Stimulated activated naive B cell treated with anti-CD40 and anti-IgM and Interleukin-4, amounts not matched to agents 10 μg/mL and 1 μg/mL and 100 μg/mL, for 72 hours (primary cell): ENCODE measurements around the gene SKIC3.

ENCODE experiments used
- ATAC-seq, 2 donors: fragments of 150-1000 bp; cut with Tn5 transposase; replicated peaks; 2 replicates each; pipeline ENCODE4 v1.10.0; 2021; ENCODE audit warnings: moderate library complexity in 1 of 2
- DNase-seq: peaks from one replicate; pipeline ENCODE4 v3.0.0; 2021
- H3K27ac Mint-ChIP-seq: one replicate; pipeline ENCODE4 v1.8.0; 2022; ENCODE audit warnings: mild to moderate bottlenecking, mixed read lengths
- H3K27me3 Mint-ChIP-seq, 2 donors: one replicate each; pipeline ENCODE4 v1.8.0; 2022; ENCODE audit warnings: mixed read lengths in 2 of 2
- H3K36me3 Mint-ChIP-seq, 2 donors: one replicate each; pipeline ENCODE4 v1.8.0; 2022; ENCODE audit warnings: mixed read lengths in 2 of 2, mild to moderate bottlenecking in 1 of 2
- H3K4me1 Mint-ChIP-seq, 2 donors: one replicate each; pipeline ENCODE4 v1.8.0; 2022; ENCODE audit warnings: mixed read lengths in 2 of 2, mild to moderate bottlenecking in 1 of 2
- H3K4me3 Mint-ChIP-seq, 2 donors: one replicate each; pipeline ENCODE4 v1.8.0; 2022; ENCODE audit warnings: mild to moderate bottlenecking in 2 of 2, mixed read lengths in 2 of 2, moderate library complexity in 1 of 2
- H3K9me3 Mint-ChIP-seq, 2 donors: one replicate each; pipeline ENCODE4 v1.8.0; 2022; ENCODE audit warnings: mixed read lengths in 2 of 2, mild to moderate bottlenecking in 1 of 2

The SKIC3 gene

GRCh38 chr5:95555553-95555952 lies 776 bp upstream of the SKIC3 start:
- no peaks in the 10 kb centered on the region for H3K27me3 Mint-ChIP-seq
- H3K4me3 Mint-ChIP-seq = peak overlapping the region; percentile 91 to 96
- ATAC-seq = no peak
- peak overlapping the region; percentile 97 for H3K27ac Mint-ChIP-seq
- no peaks in the 10 kb centered on the region for H3K9me3 Mint-ChIP-seq
- DNase-seq = no peak
- peaks cover 13 to 29% of the 10 kb centered on the region in 2 donors for H3K4me1 Mint-ChIP-seq
- peaks cover 6 to 8% of the 10 kb centered on the region in 2 donors for H3K36me3 Mint-ChIP-seq

- peaks cover 13 to 36% of the 10 kb centered on the region in 2 donors for H3K4me1 Mint-ChIP-seq
- no peaks in the 10 kb centered on the region for H3K27me3 Mint-ChIP-seq
- DNase-seq = no peak
- H3K4me3 Mint-ChIP-seq = peak overlapping the region; percentile 91 to 96
- H3K36me3 Mint-ChIP-seq = peaks cover 12 to 14% of the 10 kb centered on the region in 2 donors
- ATAC-seq = peak; percentile 42 to 48
- H3K9me3 Mint-ChIP-seq = no peaks in the 10 kb centered on the region
- H3K27ac Mint-ChIP-seq = peak overlapping the region; percentile 97
Measured at GRCh38 chr5:95554331-95554646, 488 bp downstream of the SKIC3 start.

GRCh38 chr5:95549030-95549429 lies 5.7 kb downstream of the SKIC3 start:
- peaks cover 12 to 32% of the 10 kb centered on the region in 2 donors for H3K4me1 Mint-ChIP-seq
- no peak overlapping the region for H3K27ac Mint-ChIP-seq
- H3K27me3 Mint-ChIP-seq = no peaks in the 10 kb centered on the region
- no peak for DNase-seq
- no peak overlapping the region for H3K4me3 Mint-ChIP-seq
- peaks cover 29 to 33% of the 10 kb centered on the region in 2 donors for H3K36me3 Mint-ChIP-seq
- H3K9me3 Mint-ChIP-seq = no peaks in the 10 kb centered on the region
- ATAC-seq = no peak

GRCh38 chr5:95543017-95543705 lies 11.6 kb downstream of the SKIC3 start:
- Mint-ChIP-seq H3K9me3 (no peaks in the 10 kb centered on the region), H3K4me1 (peaks cover 2 to 6% of the 10 kb centered on the region in 2 donors), H3K27ac (no peak overlapping the region), H3K27me3 (no peaks in the 10 kb centered on the region), H3K36me3 (peaks cover 32 to 45% of the 10 kb centered on the region in 2 donors), H3K4me3 (no peak overlapping the region)
- DNase-seq = no peak
- no peak for ATAC-seq

GRCh38 chr5:95537501-95537900 lies 17.3 kb downstream of the SKIC3 start:
- Mint-ChIP-seq H3K27ac (no peak overlapping the region), H3K36me3 (peaks cover 40 to 57% of the 10 kb centered on the region in 2 donors), H3K4me1 (peaks cover 2 to 7% of the 10 kb centered on the region in 2 donors), H3K4me3 (no peak overlapping the region), H3K27me3 (no peaks in the 10 kb centered on the region), H3K9me3 (no peaks in the 10 kb centered on the region)
- DNase-seq (no peak), ATAC-seq (no peak)

- H3K9me3 Mint-ChIP-seq = no peaks in the 10 kb centered on the region
- H3K27me3 Mint-ChIP-seq = no peaks in the 10 kb centered on the region
- DNase-seq (no peak), ATAC-seq (no peak)
- H3K4me1 Mint-ChIP-seq = peaks cover 4 to 15% of the 10 kb centered on the region in 2 donors
- H3K4me3 Mint-ChIP-seq = no peak overlapping the region
- no peak overlapping the region for H3K27ac Mint-ChIP-seq
- peaks cover 24 to 40% of the 10 kb centered on the region in 2 donors for H3K36me3 Mint-ChIP-seq
Measured at GRCh38 chr5:95533761-95534160, 21.0 kb downstream of the SKIC3 start.

GRCh38 chr5:95533106-95533505 lies 21.7 kb downstream of the SKIC3 start:
- H3K27ac Mint-ChIP-seq = no peak overlapping the region
- H3K9me3 Mint-ChIP-seq = no peaks in the 10 kb centered on the region
- DNase-seq (no peak), ATAC-seq (no peak)
- peaks cover 4 to 15% of the 10 kb centered on the region in 2 donors for H3K4me1 Mint-ChIP-seq
- peaks cover 23 to 42% of the 10 kb centered on the region in 2 donors for H3K36me3 Mint-ChIP-seq
- no peaks in the 10 kb centered on the region for H3K27me3 Mint-ChIP-seq
- no peak overlapping the region for H3K4me3 Mint-ChIP-seq

GRCh38 chr5:95532415-95532814 lies 22.4 kb downstream of the SKIC3 start:
- no peak for ATAC-seq
- H3K4me3 Mint-ChIP-seq = no peak overlapping the region
- no peak overlapping the region for H3K27ac Mint-ChIP-seq
- H3K4me1 Mint-ChIP-seq = peaks cover 4 to 15% of the 10 kb centered on the region in 2 donors
- no peaks in the 10 kb centered on the region for H3K9me3 Mint-ChIP-seq
- H3K27me3 Mint-ChIP-seq = no peaks in the 10 kb centered on the region
- DNase-seq = no peak
- H3K36me3 Mint-ChIP-seq = peaks cover 23 to 46% of the 10 kb centered on the region in 2 donors

GRCh38 chr5:95531491-95531890 lies 23.3 kb downstream of the SKIC3 start:
- H3K36me3 Mint-ChIP-seq = peaks cover 21 to 44% of the 10 kb centered on the region in 2 donors
- ATAC-seq (no peak), DNase-seq (no peak)

GRCh38 chr5:95530416-95530815 lies 24.4 kb downstream of the SKIC3 start:
- peaks cover 24 to 47% of the 10 kb centered on the region in 2 donors for H3K36me3 Mint-ChIP-seq
- DNase-seq (no peak), ATAC-seq (no peak)
- no peaks in the 10 kb centered on the region for H3K9me3 Mint-ChIP-seq
- H3K4me3 Mint-ChIP-seq = no peak overlapping the region
- H3K27ac Mint-ChIP-seq = no peak overlapping the region
- peaks cover 4 to 15% of the 10 kb centered on the region in 2 donors for H3K4me1 Mint-ChIP-seq
- H3K27me3 Mint-ChIP-seq = no peaks in the 10 kb centered on the region

More at GRCh38 chr5:95531491-95531890, 23.3 kb downstream of the SKIC3 start:
- no peak overlapping the region for H3K4me3 Mint-ChIP-seq
- H3K9me3 Mint-ChIP-seq = no peaks in the 10 kb centered on the region
- no peaks in the 10 kb centered on the region for H3K27me3 Mint-ChIP-seq
- no peak overlapping the region for H3K27ac Mint-ChIP-seq
- H3K4me1 Mint-ChIP-seq = peaks cover 4 to 15% of the 10 kb centered on the region in 2 donors

- DNase-seq = no peak
- ATAC-seq = no peak
- Mint-ChIP-seq H3K27me3 (no peaks in the 10 kb centered on the region), H3K4me3 (no peak overlapping the region), H3K4me1 (peaks cover 2 to 12% of the 10 kb centered on the region in 2 donors), H3K9me3 (no peaks in the 10 kb centered on the region), H3K27ac (no peak overlapping the region), H3K36me3 (peaks cover 14 to 32% of the 10 kb centered on the region in 2 donors)
Measured at GRCh38 chr5:95528565-95528964, 26.2 kb downstream of the SKIC3 start.

GRCh38 chr5:95526871-95527270 lies 27.9 kb downstream of the SKIC3 start:
- H3K9me3 Mint-ChIP-seq = no peaks in the 10 kb centered on the region
- no peak for ATAC-seq
- DNase-seq = no peak
- H3K36me3 Mint-ChIP-seq = peaks cover 14 to 37% of the 10 kb centered on the region in 2 donors
- H3K4me3 Mint-ChIP-seq = no peak overlapping the region
- H3K27me3 Mint-ChIP-seq = no peaks in the 10 kb centered on the region
- H3K27ac Mint-ChIP-seq = no peak overlapping the region
- H3K4me1 Mint-ChIP-seq = peaks cover 2 to 4% of the 10 kb centered on the region in 2 donors

GRCh38 chr5:95524423-95524822 lies 30.4 kb downstream of the SKIC3 start:
- no peaks in the 10 kb centered on the region for H3K9me3 Mint-ChIP-seq
- no peaks in the 10 kb centered on the region for H3K27me3 Mint-ChIP-seq
- DNase-seq = no peak
- peaks cover 22 to 45% of the 10 kb centered on the region in 2 donors for H3K36me3 Mint-ChIP-seq
- no peak overlapping the region for H3K27ac Mint-ChIP-seq
- H3K4me3 Mint-ChIP-seq = no peak overlapping the region
- peaks cover 0 to 2% of the 10 kb centered on the region in 2 donors for H3K4me1 Mint-ChIP-seq
- ATAC-seq = no peak

- Mint-ChIP-seq H3K36me3 (peaks cover 25 to 34% of the 10 kb centered on the region in 2 donors), H3K27me3 (no peaks in the 10 kb centered on the region), H3K4me1 (no peaks in the 10 kb centered on the region), H3K9me3 (no peaks in the 10 kb centered on the region), H3K4me3 (no peak overlapping the region), H3K27ac (no peak overlapping the region)
- ATAC-seq = no peak
- no peak for DNase-seq
Measured at GRCh38 chr5:95520206-95520605, 34.6 kb downstream of the SKIC3 start.

GRCh38 chr5:95519681-95520080 lies 35.1 kb downstream of the SKIC3 start:
- H3K36me3 Mint-ChIP-seq = peaks cover 29 to 38% of the 10 kb centered on the region in 2 donors
- no peaks in the 10 kb centered on the region for H3K9me3 Mint-ChIP-seq
- no peak for ATAC-seq
- no peaks in the 10 kb centered on the region for H3K27me3 Mint-ChIP-seq
- no peak overlapping the region for H3K4me3 Mint-ChIP-seq
- no peak for DNase-seq
- H3K4me1 Mint-ChIP-seq = no peaks in the 10 kb centered on the region
- no peak overlapping the region for H3K27ac Mint-ChIP-seq
